Adrenal gland (tissue), 12 donors: ENCODE data around the gene SELENOM. TPM values are rescaled to one million over a fixed set of nuclear protein-coding genes. Genes with fewer than 3 reads are reported as not detected.
"Not testable (repeated sequence)": the region's sequence is repeated elsewhere in the genome, so short reads cannot be mapped to it uniquely, and the experiment has no call there.

Source experiments
- DNase-seq, 7 donors: peaks; one replicate each; pipeline ENCODE4 v3.0.0-alpha.2; 2019 to 2020
- H3K27ac ChIP-seq, 5 donors: fragments of 200-600 bp; sonication (generic) in 4 of 5; 1 replicate in 3 of 5; 2 replicates in 2 of 5; pipeline versions ENCODE4 v1.5.1 to v1.8.0; 2016 to 2020; ENCODE audit warnings: mild to moderate bottlenecking in 1 of 5
- H3K27me3 ChIP-seq: fragments of 200-600 bp; 2 replicates; pipeline ENCODE4 v1.8.0; 2021
- H3K36me3 ChIP-seq, 2 donors: fragments of 200-600 bp; replicated peaks in 1 of 2; 1 replicate in 1 of 2; 2 replicates in 1 of 2; pipeline versions ENCODE4 v1.5.1 to v1.8.0; 2018 to 2022
- H3K4me1 ChIP-seq, 2 donors: fragments of 200-600 bp; replicated peaks in 1 of 2; 1 replicate in 1 of 2; 2 replicates in 1 of 2; pipeline versions ENCODE4 v1.5.1 to v1.8.0; 2018 to 2021
- H3K4me3 ChIP-seq, 4 donors: fragments of 200-600 bp; sonication (generic) in 3 of 4; one replicate each; pipeline ENCODE4 v1.5.1; 2016 to 2018
- H3K9me3 ChIP-seq, 3 donors: fragments of 200-600 bp; sonication (generic) in 1 of 3; replicated peaks in 1 of 3; 1 replicate in 2 of 3; 2 replicates in 1 of 3; pipeline versions ENCODE4 v1.5.1 to v1.8.0; 2016 to 2021
- CTCF ChIP-seq, 6 experiments: fragments of 450-650 bp in 4 of 6; fragments of 200-600 bp in 2 of 6; sonication (generic) in 1 of 6; IDR thresholded peaks; 1 replicate in 5 of 6; 2 replicates in 1 of 6; pipeline versions ENCODE4 v1.5.1 to v1.8.0; 2016 to 2021; ENCODE audit warnings: antibody characterized with exemption in 6 of 6, mild to moderate bottlenecking in 2 of 6, moderate library complexity in 1 of 6
- POLR2A ChIP-seq, 2 donors: fragments of 450-650 bp; IDR thresholded peaks; one replicate each; pipeline ENCODE4 v1.6.1; 2017; ENCODE audit warnings: antibody characterized with exemption in 2 of 2, mild to moderate bottlenecking in 2 of 2, moderate library complexity in 1 of 2
- WGBS, 4 donors: extraction: QIAGEN DNeasy Blood & Tissue Kit in 2 of 4; methylation state at CpG; one replicate each; pipeline versions ENCODE4 v1.1.5 to v1.1.7; 2013 to 2017; 5-methylcytosine and 5-hydroxymethylcytosine counted together
- intact Hi-C, 2 donors: fragments of 100-400 bp; cut with DNase I; formaldehyde crosslinking; loops; one replicate each; pipeline versions ENCODE4 v1.14.1 to v1.15.0; 2022 to 2023
- polyA plus RNA-seq, 3 donors: library from polyadenylated mRNA; stranded (reverse); fragments of 200-250 nt in 2 of 3; fragments of 350-450 nt in 1 of 3; fragmentation: Illumina TruSeq in 1 of 3; extraction: RNeasy Lipid Tissue Mini Kit (QIAGEN cat#74804) in 1 of 3; gene quantifications; one replicate each; pipeline ENCODE4 v1.2.3, GENCODE V29; 2013 to 2014
- total RNA-seq, 9 donors: library from RNA; depleted of rRNA in 4 of 9; stranded (reverse); fragments of >200 nt in 4 of 9; fragments of 120-200 nt in 1 of 9; fragmentation: NEBNext Ultra II Directional in 1 of 9; extraction: Animal tissue kit (Norgen Biotek cat#: 25700) in 1 of 9; gene quantifications; one replicate each; pipeline versions ENCODE4 v1.1.0 to v1.2.4, GENCODE V29; 2013 to 2023
- donor health status: healthy with polysubstance abuse.
- donor health status: Bipolar disorder and iron deficiency.
- donor health status: DM: yes; HTN: yes; CAD: no.
- donor health status: DM: no; HTN: no; CAD: no.
- donor health status: DM: no; HTN: no; CAD: no.
- donor health status: DM: yes; HTN: yes; CAD: no.

SELENOM gene
- total and polyA plus RNA-seq, 12 donors: 6.6 to 546 (median 121) TPM

GRCh38 chr22:31079095-31079642 lies 28.2 kb downstream of the SELENOM start:
- WGBS, 4 donors: 82 to 90% (median 88%) methylated on average over 10 to 12 of the region's 12 CpGs
- TF ChIP-seq POLR2A (IDR thresholded peaks at IDR 0.05): no peak
- no peak for TF ChIP-seq CTCF (IDR thresholded peaks at IDR 0.05)
- peaks cover 0 to 22% of the 10 kb centered on the region in 2 donors for H3K4me1 ChIP-seq
- no peaks in the 10 kb centered on the region for H3K9me3 ChIP-seq
- DNase-seq: peak in 1 of 7 donors; percentile 15
- no peaks in the 10 kb centered on the region for H3K27me3 ChIP-seq
- intact Hi-C loops: no loop called here
- H3K27ac ChIP-seq: no peak overlapping the region
- no peak overlapping the region for H3K4me3 ChIP-seq
- H3K36me3 ChIP-seq: no peaks in the 10 kb centered on the region

- H3K27me3 ChIP-seq, H3K27ac ChIP-seq: not testable (repeated sequence)
Observed at GRCh38 chr22:31078389-31078788, 29.0 kb downstream of the SELENOM start.

GRCh38 chr22:31077681-31078080 lies 29.7 kb downstream of the SELENOM start:
- no peak for DNase-seq
- Histone ChIP-seq H3K27ac (no peak overlapping the region), H3K9me3 (no peaks in the 10 kb centered on the region), H3K4me1 (peaks cover 0 to 8% of the 10 kb centered on the region in 2 donors), H3K27me3 (no peaks in the 10 kb centered on the region), H3K36me3 (no peaks in the 10 kb centered on the region), H3K4me3 (no peak overlapping the region)
- TF ChIP-seq CTCF (IDR thresholded peaks at IDR 0.05) (no peak), POLR2A (IDR thresholded peaks at IDR 0.05) (no peak)
- intact Hi-C loops: no loop called here
- 84 to 92% (median 89%) methylated on average over 5 to 6 of the region's 6 CpGs for WGBS, 4 donors

More at GRCh38 chr22:31078389-31078788, 29.0 kb downstream of the SELENOM start:
- peaks cover 0 to 14% of the 10 kb centered on the region in 2 donors for H3K4me1 ChIP-seq
- intact Hi-C loops, H3K9me3 ChIP-seq, H3K36me3 ChIP-seq, DNase-seq, H3K4me3 ChIP-seq: not testable (repeated sequence)
- 89 to 95% (median 91%) methylated on average over 2 of the region's 2 CpGs for WGBS, 4 donors

- no peak overlapping the region for H3K4me3 ChIP-seq
- no peaks in the 10 kb centered on the region for H3K27me3 ChIP-seq
- H3K36me3 ChIP-seq: no peaks in the 10 kb centered on the region
- peak overlapping the region in 3 of 5 donors; percentile 26 to 77 (median 72) for H3K27ac ChIP-seq
- peak; percentile 43 to 82 (median 67) for DNase-seq
- intact Hi-C loops: no loop called here
- TF ChIP-seq POLR2A (IDR thresholded peaks at IDR 0.05) (no peak), CTCF (IDR thresholded peaks at IDR 0.05) (no peak)
- peaks cover 0 to 8% of the 10 kb centered on the region in 2 donors for H3K4me1 ChIP-seq
- 60 to 77% (median 70%) methylated on average over 9 to 15 of the region's 15 CpGs for WGBS, 4 donors
- no peaks in the 10 kb centered on the region for H3K9me3 ChIP-seq
Observed at GRCh38 chr22:31075961-31076360, 31.4 kb downstream of the SELENOM start.

- DNase-seq, H3K4me1 ChIP-seq, H3K36me3 ChIP-seq, H3K4me3 ChIP-seq, intact Hi-C loops, H3K9me3 ChIP-seq, H3K27me3 ChIP-seq, H3K27ac ChIP-seq: not testable (repeated sequence)
- 63 to 74% (median 68%) methylated on average over 2 to 5 of the region's 5 CpGs for WGBS, 4 donors
Observed at GRCh38 chr22:31073545-31074145, 33.7 kb downstream of the SELENOM start.

- peak in 1 of 7 donors; percentile 13 for DNase-seq
- H3K4me1 ChIP-seq, H3K36me3 ChIP-seq, H3K9me3 ChIP-seq, intact Hi-C loops, H3K27ac ChIP-seq, H3K4me3 ChIP-seq, H3K27me3 ChIP-seq: not testable (repeated sequence)
- WGBS, 4 donors: 62 to 79% (median 75%) methylated on average over 9 of the region's 9 CpGs
Observed at GRCh38 chr22:31073125-31073524, 34.2 kb downstream of the SELENOM start.

- H3K4me1 ChIP-seq, H3K9me3 ChIP-seq, intact Hi-C loops, H3K4me3 ChIP-seq, H3K27ac ChIP-seq, H3K36me3 ChIP-seq, DNase-seq, H3K27me3 ChIP-seq: not testable (repeated sequence)
- WGBS, 4 donors: 84 to 92% (median 90%) methylated on average over 5 to 6 of the region's 6 CpGs
Observed at GRCh38 chr22:31069691-31070314, 37.6 kb downstream of the SELENOM start.
